Type B pancreatic cell (in vitro differentiated cells): ENCODE data around the gene TCEA2. TPM values are rescaled to one million over a fixed set of nuclear protein-coding genes. Genes with fewer than 3 reads are reported as not detected.

Experiments
- DNase-seq: peaks from one replicate; pipeline ENCODE4 v3.0.0; 2021; ENCODE audit warnings: mixed read lengths; ENCODE audit not compliant: unreplicated experiment; ENCODE audit errors: extremely low spot score
- H3K27ac Mint-ChIP-seq: 2 replicates; pipeline ENCODE4 v1.8.0; 2021; ENCODE audit warnings: mild to moderate bottlenecking, mixed read lengths
- H3K27me3 Mint-ChIP-seq: 2 replicates; pipeline ENCODE4 v1.8.0; 2021; ENCODE audit warnings: mixed read lengths
- H3K36me3 Mint-ChIP-seq: 2 replicates; pipeline ENCODE4 v1.8.0; 2021; ENCODE audit warnings: mixed read lengths
- H3K4me1 Mint-ChIP-seq: one replicate; pipeline ENCODE4 v1.8.0; 2021; ENCODE audit warnings: mixed read lengths; ENCODE audit not compliant: unreplicated experiment
- H3K4me3 Mint-ChIP-seq: 2 replicates; pipeline ENCODE4 v1.8.0; 2021; ENCODE audit warnings: mild to moderate bottlenecking, mixed read lengths
- H3K9me3 Mint-ChIP-seq: 2 replicates; pipeline ENCODE4 v1.8.0; 2021; ENCODE audit warnings: mixed read lengths
- total RNA-seq: library from RNA; stranded (reverse); gene quantifications from 2 replicates; pipeline ENCODE4 v1.2.1, GENCODE V29; 2021; ENCODE audit warnings: low replicate concordance
- TF ChIP-seq, protein P1 (sequence below): fragments of 200-600 bp; sonication (generic); conservative IDR thresholded peaks from 2 replicates; pipeline ENCODE4 v1.5.0; 2021; ENCODE audit warnings: antibody characterized with exemption, mild to moderate bottlenecking

TCEA2 gene
- total RNA-seq, 1 donor from 2014 or later, result 73.3 TPM

DNA sequence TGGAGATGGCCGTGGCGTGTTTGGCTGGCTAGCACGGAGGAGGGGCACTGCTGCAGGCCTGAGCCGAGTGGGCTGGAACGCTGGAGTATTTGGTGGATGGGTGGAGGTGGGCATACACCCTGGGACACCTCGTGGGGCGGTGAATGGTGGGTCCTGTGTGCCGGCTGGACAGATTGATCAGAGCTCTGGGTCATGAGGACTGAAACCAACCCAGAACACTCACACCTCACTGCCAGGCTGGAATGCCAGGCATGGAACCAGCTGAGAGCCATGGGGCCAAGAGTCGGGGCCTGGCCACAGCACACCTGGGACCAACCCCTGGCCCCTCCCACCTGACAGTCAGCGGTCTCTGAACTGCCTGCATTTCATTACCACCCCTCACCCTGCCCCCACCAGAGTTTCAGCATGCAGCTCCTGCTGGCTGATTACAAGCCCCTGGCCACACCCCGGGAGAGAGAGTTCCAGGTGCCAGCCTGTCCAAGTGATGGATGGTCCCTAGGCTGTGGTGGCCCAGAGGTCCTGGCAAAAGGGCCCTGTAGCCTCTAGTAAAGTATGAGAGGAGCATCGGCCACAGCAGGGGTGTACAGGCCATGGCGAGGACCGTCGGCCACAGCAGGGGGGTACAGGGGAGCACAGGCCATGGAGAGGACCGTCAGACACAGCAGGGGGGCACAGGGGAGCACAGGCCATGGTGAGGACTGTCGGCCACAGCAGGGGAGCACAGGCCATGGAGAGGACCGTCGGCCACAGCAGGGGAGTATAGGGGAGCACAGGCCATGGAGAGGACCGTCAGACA is 41.1 kb downstream of the TCEA2 start:
- Mint-ChIP-seq H3K27ac (no peak overlapping the region), H3K36me3 (no peaks in the 10 kb centered on the region), H3K9me3 (no peaks in the 10 kb centered on the region), H3K4me3 (no peak overlapping the region), H3K27me3 (peaks cover 42% of the 10 kb centered on the region), H3K4me1 (peaks cover 5% of the 10 kb centered on the region)
- TF ChIP-seq, protein P1, sequence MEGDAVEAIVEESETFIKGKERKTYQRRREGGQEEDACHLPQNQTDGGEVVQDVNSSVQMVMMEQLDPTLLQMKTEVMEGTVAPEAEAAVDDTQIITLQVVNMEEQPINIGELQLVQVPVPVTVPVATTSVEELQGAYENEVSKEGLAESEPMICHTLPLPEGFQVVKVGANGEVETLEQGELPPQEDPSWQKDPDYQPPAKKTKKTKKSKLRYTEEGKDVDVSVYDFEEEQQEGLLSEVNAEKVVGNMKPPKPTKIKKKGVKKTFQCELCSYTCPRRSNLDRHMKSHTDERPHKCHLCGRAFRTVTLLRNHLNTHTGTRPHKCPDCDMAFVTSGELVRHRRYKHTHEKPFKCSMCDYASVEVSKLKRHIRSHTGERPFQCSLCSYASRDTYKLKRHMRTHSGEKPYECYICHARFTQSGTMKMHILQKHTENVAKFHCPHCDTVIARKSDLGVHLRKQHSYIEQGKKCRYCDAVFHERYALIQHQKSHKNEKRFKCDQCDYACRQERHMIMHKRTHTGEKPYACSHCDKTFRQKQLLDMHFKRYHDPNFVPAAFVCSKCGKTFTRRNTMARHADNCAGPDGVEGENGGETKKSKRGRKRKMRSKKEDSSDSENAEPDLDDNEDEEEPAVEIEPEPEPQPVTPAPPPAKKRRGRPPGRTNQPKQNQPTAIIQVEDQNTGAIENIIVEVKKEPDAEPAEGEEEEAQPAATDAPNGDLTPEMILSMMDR, result no peak
- no peak for DNase-seq

DNA sequence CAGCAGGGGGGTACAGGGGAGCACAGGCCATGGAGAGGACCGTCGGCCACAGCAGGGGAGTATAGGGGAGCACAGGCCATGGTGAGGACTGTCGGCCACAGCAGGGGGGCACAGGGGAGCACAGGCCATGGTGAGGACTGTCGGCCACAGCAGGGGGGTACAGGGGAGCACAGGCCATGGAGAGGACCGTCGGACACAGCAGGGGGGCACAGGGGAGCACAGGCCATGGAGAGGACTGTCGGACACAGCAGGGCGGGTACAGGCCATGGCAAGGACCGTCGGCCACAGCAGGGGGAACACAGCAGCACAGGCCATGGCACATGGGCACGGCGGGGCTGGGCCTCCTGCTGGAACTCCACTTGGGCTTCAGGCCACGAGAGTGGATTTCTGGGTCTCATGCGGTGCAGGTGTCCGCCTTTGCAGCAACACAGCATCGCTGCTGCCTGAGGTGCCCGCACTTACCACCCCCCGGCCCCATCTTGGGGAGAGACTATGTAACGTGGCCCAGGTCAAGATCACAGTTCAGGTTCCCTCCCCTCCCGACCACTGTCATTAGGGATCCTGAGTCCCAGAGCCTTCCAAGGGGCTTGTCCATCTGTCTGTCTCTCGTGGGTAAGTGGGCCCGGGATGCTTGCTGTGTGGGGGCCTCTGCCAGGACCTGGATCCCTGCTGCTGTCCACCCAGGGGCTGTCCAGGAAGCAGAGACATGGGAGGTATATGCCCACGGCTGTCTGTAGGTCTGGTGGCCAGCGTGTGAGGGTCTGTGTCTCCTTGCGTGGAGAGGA is 41.9 kb downstream of the TCEA2 start:
- Mint-ChIP-seq H3K4me1 (peaks cover 5% of the 10 kb centered on the region), H3K27me3 (peaks cover 42% of the 10 kb centered on the region), H3K4me3 (no peak overlapping the region), H3K9me3 (no peaks in the 10 kb centered on the region), H3K27ac (no peak overlapping the region), H3K36me3 (no peaks in the 10 kb centered on the region)
- TF ChIP-seq, protein P1, result no peak
- no peak for DNase-seq

DNA sequence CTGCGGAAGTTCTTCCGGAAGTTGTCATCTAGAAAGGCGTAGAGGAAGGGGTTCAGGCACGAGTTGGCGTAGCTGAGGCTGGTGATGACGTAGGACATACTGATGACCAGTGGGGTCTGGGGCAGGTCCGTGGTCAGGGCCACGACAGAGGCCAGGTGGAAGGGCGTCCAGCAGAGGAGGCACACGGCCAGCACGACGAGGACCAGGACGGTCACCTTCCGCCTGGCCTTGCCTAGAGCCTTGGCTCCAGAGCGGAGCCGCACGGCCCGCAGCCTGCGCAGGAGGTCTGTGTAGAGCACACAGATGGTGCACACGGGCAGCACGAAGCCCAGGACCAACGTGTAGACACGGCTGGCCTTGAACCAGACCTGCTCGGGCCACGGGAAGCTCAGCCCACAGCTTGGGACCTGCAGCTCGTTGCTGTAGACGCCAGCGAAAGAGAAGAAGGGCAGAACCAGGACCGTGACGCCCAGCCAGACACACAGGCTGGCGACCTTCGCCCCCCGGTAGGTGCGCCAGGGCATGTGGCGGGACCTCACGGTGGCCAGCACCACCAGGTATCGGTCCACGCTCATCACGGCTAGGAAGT is 42.9 kb downstream of the TCEA2 start:
- H3K4me3 Mint-ChIP-seq, result no peak overlapping the region
- TF ChIP-seq, protein P1, result no peak
- H3K27ac Mint-ChIP-seq, result no peak overlapping the region
- DNase-seq, result no peak
- H3K27me3 Mint-ChIP-seq, result peaks cover 33% of the 10 kb centered on the region
- H3K4me1 Mint-ChIP-seq, result peaks cover 5% of the 10 kb centered on the region
- no peaks in the 10 kb centered on the region for H3K9me3 Mint-ChIP-seq
- no peaks in the 10 kb centered on the region for H3K36me3 Mint-ChIP-seq

GRCh38 chr20:64106435-64106961 is 43.5 kb downstream of the TCEA2 start:
- TF ChIP-seq, protein P1, result no peak
- DNase-seq, result no peak
- Mint-ChIP-seq H3K4me1 (peaks cover 5% of the 10 kb centered on the region), H3K27me3 (peaks cover 27% of the 10 kb centered on the region), H3K27ac (no peak overlapping the region), H3K4me3 (no peak overlapping the region), H3K9me3 (no peaks in the 10 kb centered on the region), H3K36me3 (no peaks in the 10 kb centered on the region)

GRCh38 chr20:64106981-64107735 is 44.2 kb downstream of the TCEA2 start, which contains the start of gene NPBWR2:
Gene NPBWR2, minus strand, starts transcription at chr20:64107565. Its CDS starts 734 bp downstream, at chr20:64106831.
- no peak within 1 kb of the TSS for H3K4me3 Mint-ChIP-seq
- no peaks in the 10 kb centered on the region for H3K9me3 Mint-ChIP-seq
- peaks cover 25% of the 10 kb centered on the region for H3K27me3 Mint-ChIP-seq
- no peak within 1 kb of the TSS for H3K27ac Mint-ChIP-seq
- H3K36me3 Mint-ChIP-seq, result no peaks in the 10 kb centered on the region
- TF ChIP-seq, protein P1, result no peak
- H3K4me1 Mint-ChIP-seq, result peaks cover 5% of the 10 kb centered on the region
- no peak for DNase-seq
